ENCODE measurements around the gene CLMN.

DNA sequence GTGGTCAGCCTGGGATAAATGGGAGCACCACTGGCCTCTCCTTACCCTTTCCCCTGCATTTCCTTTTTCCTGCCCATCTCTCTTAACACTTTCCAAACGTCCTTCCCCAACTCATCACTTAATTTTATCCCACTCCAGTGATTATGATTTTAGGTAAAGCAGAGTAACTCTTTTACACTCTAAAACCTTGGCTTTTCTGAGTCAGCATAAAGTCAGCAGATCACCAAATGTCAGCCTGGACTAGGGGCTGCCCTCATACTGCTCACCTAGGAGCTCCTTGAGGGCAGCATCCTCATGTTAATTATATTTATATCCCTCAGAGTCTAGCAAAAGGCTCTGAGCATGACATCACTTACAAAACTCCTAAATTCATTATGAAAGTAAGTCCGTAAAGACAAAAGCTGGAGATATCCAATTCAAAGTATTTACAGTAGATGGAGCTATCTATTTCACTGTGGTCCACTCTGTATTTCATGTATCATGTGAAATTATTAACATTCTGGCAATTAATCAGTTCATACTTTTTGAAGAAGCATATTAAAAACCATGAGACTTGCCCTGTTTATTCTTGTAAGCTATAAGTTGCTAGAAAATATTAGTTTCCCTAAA, 145.4 kb downstream of the CLMN start:
- TF ChIP-seq, protein P1, sequence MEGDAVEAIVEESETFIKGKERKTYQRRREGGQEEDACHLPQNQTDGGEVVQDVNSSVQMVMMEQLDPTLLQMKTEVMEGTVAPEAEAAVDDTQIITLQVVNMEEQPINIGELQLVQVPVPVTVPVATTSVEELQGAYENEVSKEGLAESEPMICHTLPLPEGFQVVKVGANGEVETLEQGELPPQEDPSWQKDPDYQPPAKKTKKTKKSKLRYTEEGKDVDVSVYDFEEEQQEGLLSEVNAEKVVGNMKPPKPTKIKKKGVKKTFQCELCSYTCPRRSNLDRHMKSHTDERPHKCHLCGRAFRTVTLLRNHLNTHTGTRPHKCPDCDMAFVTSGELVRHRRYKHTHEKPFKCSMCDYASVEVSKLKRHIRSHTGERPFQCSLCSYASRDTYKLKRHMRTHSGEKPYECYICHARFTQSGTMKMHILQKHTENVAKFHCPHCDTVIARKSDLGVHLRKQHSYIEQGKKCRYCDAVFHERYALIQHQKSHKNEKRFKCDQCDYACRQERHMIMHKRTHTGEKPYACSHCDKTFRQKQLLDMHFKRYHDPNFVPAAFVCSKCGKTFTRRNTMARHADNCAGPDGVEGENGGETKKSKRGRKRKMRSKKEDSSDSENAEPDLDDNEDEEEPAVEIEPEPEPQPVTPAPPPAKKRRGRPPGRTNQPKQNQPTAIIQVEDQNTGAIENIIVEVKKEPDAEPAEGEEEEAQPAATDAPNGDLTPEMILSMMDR (IDR thresholded peaks at IDR 0.05; ENCODE audit: poor library complexity): peak; percentile 32
- TF ChIP-seq EZH2 (IDR thresholded peaks at IDR 0.05; ENCODE audit: borderline replicate concordance): no peak
- no peak for TF ChIP-seq EZH2phosphoT487 (IDR thresholded peaks at IDR 0.05; ENCODE audit: low read depth, severe bottlenecking, unreplicated experiment)
